GM21447 (cell line): Measurements from ENCODE around the gene KIAA0586.
A peak's percentile ranks its signal among the peaks of the same experiment; 100 is the strongest.
"Not testable (repeated sequence)": the region's sequence is repeated elsewhere in the genome, so short reads cannot be mapped to it uniquely, and the experiment has no call there.

ENCODE experiments used
- ATAC-seq: cut with Tn5 transposase; IDR thresholded peaks from one replicate; pipeline ENCODE4 v1.9.1; 2021; ENCODE audit not compliant: unreplicated experiment

KIAA0586 gene

GRCh38 chr14:58427281-58428117 is at the start of gene KIAA0586, which contains the start of gene TIMM9:
KIAA0586 (plus strand) TSS chr14:58427719; CDS start chr14:58428265, 546 bp downstream.
TIMM9 (minus strand) TSS chr14:58427531; CDS start chr14:58411945, 15,586 bp downstream.
- ATAC-seq: peak; percentile 89

DNA sequence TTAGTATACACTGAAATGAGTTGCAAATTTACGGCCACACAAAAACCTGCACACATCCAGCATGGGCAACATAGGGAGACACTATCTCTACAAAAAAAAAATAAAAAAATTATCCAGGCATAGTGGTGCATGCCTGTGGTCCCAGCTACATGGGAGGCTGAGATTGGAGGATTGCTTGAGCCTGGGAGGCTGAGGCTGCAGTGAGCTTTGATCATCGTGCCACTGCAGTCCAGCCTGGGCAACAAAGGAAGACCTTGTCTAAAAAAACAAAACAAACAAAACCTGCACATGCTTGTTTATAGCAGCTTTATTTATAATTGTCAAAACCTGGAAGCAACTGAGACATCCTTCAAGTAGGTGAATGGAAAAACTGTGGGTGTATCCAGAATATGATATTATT is 36.7 kb upstream of the KIAA0586 start:
- ATAC-seq: no peak

DNA sequence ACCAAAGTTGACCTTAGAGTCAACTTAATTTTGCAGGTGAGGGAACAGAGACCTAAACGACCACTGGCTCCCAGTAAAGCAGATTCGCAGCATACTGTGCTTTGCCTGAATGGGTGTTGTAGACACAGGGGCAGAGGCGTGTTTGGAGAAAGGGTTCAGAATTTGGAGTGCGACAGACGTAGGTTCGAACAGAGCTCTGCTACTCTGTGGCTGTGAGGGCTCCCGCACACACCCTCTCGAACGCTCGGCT is 32.0 kb upstream of the KIAA0586 start:
- ATAC-seq: no peak

GRCh38 chr14:58395812-58396788 is 31.4 kb upstream of the KIAA0586 start, which contains the start of gene TOMM20L:
TOMM20L (plus strand) TSS chr14:58395930; CDS start chr14:58395958, 28 bp downstream.
- peak; percentile 88 for ATAC-seq

- no peak for ATAC-seq
These were observed 30.4 kb upstream of the KIAA0586 start for GRCh38 chr14:58397156-58397555.

DNA sequence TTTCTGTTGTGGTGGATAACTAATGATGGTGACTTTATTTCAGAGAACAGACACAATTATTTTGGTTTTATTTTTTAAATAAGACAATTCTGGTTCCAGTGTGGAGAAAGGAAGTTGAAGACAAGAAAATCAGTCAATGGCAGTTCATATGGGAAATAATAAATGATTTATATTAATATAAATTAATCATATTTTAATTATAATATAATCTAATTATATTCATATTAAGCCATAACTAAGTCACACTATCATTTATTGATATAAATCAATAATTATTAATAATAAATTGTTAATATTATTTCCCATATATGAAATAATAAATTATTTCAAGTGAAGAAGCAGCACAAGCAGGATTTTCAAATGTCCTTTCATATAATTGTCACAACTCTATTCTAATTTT is 29.0 kb upstream of the KIAA0586 start:
- no peak for ATAC-seq

DNA sequence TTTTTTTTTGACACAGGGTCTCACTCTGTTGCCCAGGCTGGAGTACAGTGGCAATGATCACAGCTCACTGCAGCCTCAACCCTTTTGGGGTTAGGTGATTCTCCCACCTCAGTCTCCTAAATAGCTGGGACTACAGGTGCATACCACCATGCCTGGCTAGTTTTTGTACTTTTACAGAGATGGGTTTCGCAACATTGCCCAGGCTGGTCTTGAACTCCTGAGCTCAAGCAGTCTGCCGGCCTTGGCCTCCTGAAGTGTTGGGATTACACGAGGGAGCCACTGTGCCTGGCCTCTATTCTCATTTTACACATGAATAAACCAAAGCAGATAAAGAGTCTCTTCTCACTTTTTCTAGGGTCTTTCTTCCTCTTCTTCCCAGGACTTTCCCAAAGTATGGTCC is 28.6 kb upstream of the KIAA0586 start:
- ATAC-seq: no peak

DNA sequence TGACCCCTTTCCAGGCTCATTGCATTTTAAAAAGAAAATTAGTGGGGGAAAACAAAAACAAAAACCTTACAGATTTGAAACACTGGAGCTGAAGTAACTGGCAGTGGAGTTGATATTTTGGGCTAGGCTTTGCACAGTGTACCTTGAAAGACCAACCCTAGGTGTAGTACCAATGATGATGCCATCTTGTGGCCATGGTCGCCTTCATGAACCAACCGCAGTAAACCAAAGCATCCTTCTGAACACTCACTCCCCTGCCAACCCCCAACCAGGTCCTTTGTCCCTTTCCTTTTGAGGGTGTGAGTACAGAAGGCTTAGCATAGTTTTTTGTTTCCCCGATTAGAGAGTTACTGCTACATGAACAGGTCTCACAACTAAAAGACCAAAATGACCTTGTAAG is 25.9 kb upstream of the KIAA0586 start:
- no peak for ATAC-seq

GRCh38 chr14:58408681-58409215 is 18.8 kb upstream of the KIAA0586 start:
- no peak for ATAC-seq

DNA sequence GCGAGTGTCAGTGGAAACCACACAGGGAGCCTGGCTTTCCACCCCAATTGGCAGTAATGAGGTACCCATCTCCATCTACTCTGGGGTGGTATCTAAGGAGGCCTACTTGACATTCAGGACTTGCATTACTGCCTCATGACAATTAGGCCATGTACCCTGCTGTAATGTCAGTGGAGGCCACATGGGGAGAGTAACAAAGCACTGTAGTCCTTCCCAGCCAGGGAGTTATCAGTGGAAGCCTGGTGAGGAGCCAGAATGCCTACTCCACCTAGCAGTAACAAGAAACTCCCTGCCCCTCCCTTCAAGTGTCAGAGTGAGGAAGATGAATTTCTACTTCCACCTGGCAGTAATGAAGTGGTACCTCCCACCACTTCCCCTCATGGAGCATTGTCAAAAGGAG is 12.7 kb upstream of the KIAA0586 start:
- no peak for ATAC-seq

DNA sequence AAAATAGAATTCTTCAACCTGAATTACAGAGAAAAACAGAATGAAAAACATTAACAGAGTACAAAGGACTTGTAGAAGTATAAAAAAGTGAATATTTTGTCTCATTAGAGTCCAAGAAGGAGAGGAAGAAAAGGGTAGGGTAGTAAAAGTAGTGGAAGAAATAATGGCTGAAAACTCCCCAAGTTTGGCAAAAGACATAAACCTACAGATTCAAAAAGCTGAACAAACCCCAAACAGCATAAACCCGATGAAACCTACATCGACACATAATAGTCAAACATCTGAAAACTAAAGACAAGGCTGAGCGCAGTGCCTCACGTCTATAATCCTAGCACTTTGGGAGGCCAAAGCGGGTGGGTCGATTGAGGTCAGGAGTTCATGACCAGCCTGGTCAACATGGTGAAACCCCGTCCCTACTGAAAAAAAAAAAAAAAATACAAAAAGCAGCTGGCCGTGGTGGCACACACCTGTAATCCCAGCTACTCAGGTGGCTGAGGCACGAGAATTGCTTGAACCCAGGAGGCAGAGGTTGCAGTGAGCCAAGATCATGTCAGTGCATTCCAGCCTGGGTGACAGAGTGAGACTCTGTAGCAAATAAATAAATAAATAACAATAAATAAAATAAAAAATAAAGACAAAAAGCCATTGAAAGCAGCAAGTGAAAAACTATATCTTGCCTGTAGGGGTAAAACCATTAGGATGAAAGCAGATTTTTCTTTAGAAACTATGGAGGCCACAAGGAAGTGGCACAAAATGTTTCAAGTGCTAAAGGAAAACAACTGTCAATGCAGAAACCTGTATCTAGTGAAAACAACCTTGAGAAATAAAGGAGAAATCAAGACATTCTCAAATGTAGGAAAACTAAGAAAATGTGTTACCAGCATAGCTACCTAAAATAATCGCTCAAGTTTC is 11.6 kb upstream of the KIAA0586 start:
- no peak for ATAC-seq

DNA sequence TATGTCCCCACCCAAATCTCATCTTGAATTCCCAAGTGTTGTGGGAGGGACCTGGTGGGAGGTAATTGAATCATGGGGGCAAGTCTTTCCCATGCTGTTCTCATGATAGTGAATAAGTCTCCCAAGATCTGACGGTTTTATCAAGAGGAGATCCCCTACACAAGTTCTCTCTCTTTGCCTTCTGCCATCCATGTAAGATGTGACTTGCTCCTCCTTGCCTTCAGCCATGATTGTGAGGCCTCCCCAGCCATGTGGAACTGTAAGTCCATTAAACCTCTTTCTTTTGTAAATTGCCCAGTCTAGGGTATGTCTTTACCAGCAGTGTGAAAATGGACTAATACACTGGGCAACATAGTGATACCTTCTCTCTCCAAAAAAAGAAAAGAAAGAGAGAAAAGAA is 10.6 kb upstream of the KIAA0586 start:
- ATAC-seq: not testable (repeated sequence)

DNA sequence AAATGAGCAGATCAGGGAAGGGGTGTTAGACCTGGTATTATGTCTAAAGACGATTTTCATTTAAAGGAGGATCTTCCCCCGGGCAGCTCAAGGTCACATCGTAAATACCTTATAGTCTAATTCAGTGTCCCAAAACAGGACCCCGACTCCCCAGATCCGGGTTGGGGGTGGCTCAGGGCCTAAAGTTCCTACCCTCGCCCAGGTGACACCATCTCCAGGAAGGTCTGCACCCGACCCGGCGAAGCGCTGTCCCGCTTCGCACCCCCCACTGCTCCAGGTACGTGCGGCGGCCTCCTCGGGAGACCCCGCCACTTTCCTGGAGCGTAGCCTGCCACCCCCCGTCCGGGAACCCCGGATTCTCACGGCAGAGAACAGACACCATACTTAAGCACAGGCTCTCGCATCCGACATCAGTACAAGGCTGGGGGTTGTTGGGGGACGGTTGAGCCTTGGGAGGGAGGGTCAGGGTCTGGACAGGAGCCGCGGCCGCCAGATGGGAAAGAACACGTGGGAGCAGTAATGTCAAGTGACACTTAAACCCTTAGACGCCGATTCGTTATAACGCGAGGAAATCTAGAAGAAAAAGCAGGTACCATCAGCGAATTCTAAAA is 744 bp upstream of the KIAA0586 start:
- peak; percentile 48 for ATAC-seq

DNA sequence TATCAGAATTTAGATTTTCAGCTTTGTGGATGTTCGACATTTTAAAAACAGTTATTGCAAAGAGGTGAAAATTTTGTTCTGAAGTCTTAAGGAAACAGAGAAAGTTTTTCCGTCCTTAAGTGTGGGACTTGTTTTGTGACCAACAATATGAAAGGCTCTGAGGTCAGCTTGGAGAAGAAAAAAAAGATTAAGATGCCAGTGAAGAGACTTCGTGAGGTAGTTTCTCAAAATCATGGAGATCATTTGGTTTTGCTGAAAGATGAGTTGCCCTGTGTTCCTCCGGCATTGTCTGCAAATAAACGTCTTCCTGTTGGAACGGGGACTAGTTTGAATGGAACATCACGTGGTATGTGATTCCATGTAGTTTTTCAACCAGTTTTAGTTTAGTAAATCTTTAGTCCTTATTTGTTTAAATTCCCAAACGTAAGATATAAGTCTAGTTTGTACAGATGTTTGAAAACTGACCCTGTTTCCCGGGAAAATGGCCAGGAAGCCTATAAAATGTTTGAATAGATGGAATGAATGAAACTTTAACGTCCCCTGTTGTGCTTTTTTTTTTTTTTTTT is 682 bp downstream of the KIAA0586 start:
- no peak for ATAC-seq

DNA sequence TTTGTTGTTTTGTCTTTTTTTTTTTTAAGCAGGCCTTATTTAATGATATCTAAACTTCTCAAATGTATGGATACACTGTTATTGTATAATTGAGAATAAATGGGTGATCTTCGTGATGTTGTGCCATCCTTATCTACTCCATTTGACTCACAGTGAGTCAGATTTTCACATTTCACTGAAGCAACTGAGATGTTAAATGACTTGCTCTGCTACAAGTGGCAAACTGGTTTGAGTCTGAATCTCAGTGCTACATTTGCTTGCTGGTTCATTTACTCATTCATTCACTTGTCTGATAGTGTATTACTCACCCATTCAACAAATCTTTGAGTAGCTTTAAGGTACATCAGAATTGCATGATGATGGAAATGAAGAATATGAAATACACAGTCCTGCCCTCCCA is 2.6 kb downstream of the KIAA0586 start:
- no peak for ATAC-seq

GRCh38 chr14:58439476-58439875 is 12.0 kb downstream of the KIAA0586 start:
- ATAC-seq: no peak

DNA sequence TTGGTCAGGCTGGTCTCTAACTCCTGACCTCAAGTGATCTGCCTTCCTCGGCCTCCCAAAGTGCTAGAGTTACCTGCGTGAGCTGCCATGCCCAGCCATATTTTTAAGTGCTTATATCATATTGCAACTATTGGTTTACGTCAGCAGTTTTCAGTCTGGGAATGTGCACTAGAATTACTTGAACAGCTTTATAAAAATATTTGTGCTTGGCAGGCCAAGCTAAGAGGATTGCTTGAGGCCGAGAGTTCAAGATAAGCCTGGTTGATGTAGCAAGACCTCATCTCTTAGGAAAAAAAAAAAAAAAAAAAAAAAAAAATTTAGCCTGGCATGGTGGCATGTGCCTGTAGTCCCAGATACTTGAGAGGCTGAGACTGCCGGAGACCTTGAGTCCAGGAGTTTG is 17.1 kb downstream of the KIAA0586 start:
- ATAC-seq: no peak

- ATAC-seq: no peak
These were observed 28.2 kb downstream of the KIAA0586 start for GRCh38 chr14:58455593-58456265.

DNA sequence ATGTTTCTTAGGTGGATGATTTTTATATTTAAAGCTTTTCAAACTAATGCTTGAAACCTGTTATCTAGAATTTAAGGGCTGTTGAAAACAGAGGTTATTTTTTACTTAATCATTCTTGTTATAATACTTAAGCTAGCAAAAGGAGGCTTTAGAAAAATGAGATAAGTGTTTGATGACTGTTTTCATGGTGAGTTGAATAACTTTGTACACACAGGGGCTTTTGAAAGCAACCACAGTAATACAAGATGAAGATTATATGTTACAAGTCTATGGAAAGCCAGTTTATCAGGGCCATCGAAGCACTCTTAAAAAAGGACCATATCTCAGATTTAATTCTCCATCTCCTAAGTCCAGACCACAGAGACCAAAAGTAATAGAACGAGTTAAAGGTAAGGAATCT is 33.3 kb downstream of the KIAA0586 start:
- no peak for ATAC-seq
